Measurements from ENCODE around the gene CLMN. TPM values are rescaled to one million over a fixed set of nuclear protein-coding genes. Genes with fewer than 3 reads are reported as not detected.

The CLMN gene
- total and polyA plus RNA-seq, 2 of the 4 experiments (the other 2 are of a cell fraction): 0.10 to 0.18 TPM

GRCh38 chr14:95163666-95164065 lies 156.0 kb downstream of the CLMN start:
- Histone ChIP-seq H3K4me2 (ENCODE audit: low read depth, low read length) (no peak overlapping the region), H3K4me1 (ENCODE audit: control insufficient read depth, insufficient read depth, low read length) (no peaks in the 10 kb centered on the region), H3K18ac (ENCODE audit: low read depth, low read length) (no peak overlapping the region), H2BK20ac (ENCODE audit: low read depth, low read length) (no peak overlapping the region), H3K79me1 (ENCODE audit: low read depth in 1 of 2, low read length in 2 of 2) (no peaks in the 10 kb centered on the region), H2AK9ac (replicated peaks; ENCODE audit: low read depth, low read length, poor library complexity) (no peak overlapping the region), H3K36me3 (ENCODE audit: control insufficient read depth, insufficient read depth, low read length) (no peaks in the 10 kb centered on the region), H3K27ac (ENCODE audit: insufficient read depth, low read length) (no peak overlapping the region), H2BK120ac (ENCODE audit: low read depth, low read length) (no peak overlapping the region), H3K14ac (replicated peaks; ENCODE audit: low read depth, low read length) (no peak overlapping the region), H2BK15ac (ENCODE audit: low read depth, low read length) (no peak overlapping the region), H3K4me3 (ENCODE audit: insufficient read depth, low read depth, low read length) (no peak overlapping the region), H3K9me3 (ENCODE audit: control insufficient read depth, insufficient read depth, low read length) (no peaks in the 10 kb centered on the region), H3K4ac (ENCODE audit: low read depth, low read length) (no peak overlapping the region), H4K5ac (ENCODE audit: low read depth, low read length) (no peak overlapping the region), H3K9ac (ENCODE audit: low read depth, low read length) (no peak overlapping the region), H2AFZ (replicated peaks; ENCODE audit: low read length, poor library complexity) (no peak overlapping the region), H2BK5ac (ENCODE audit: low read depth, low read length, poor library complexity, severe bottlenecking) (no peak overlapping the region), H4K20me1 (ENCODE audit: insufficient read depth, low read length) (no peaks in the 10 kb centered on the region), H2AK5ac (ENCODE audit: low read depth, low read length) (no peak overlapping the region), H3K23ac (ENCODE audit: low read depth, low read length) (no peak overlapping the region), H3K27me3 (ENCODE audit: control insufficient read depth, insufficient read depth, low read length) (no peaks in the 10 kb centered on the region), H4K91ac (ENCODE audit: insufficient read depth, low read depth, low read length) (no peak overlapping the region), H4K8ac (ENCODE audit: low read depth in 2 of 2, low read length in 2 of 2) (no peak overlapping the region), H3K56ac (ENCODE audit: extremely low read depth, insufficient read depth, low read length) (no peak overlapping the region), H3K9me1 (ENCODE audit: insufficient read depth, low read length) (no peaks in the 10 kb centered on the region)
- 83% methylated on average over 1 of the region's 3 CpGs; no CpG with 5 or more reads in 1 of the 2 experiments for WGBS, 2 experiments (ENCODE audit: extremely low coverage in 2 of 2, insufficient read length in 1 of 2)
- intact Hi-C loops (cut with micrococcal nuclease) (no loop called here), in situ Hi-C loops (cut with MboI; ENCODE audit: low sequenced_read_pairs) (no loop called here), dilution Hi-C loops (cut with HindIII; ENCODE audit: low sequenced_read_pairs, unreplicated experiment) (no loop called here)
- BruUV-seq (replicated peaks): no TSS peak
- no peak for DNase-seq
- ChIA-PET POLR2A (ENCODE audit: unreplicated experiment) (no interaction called here), CTCF (no interaction called here)
- ATAC-seq (ENCODE audit: low read depth): no peak
- TF ChIP-seq, protein P1, sequence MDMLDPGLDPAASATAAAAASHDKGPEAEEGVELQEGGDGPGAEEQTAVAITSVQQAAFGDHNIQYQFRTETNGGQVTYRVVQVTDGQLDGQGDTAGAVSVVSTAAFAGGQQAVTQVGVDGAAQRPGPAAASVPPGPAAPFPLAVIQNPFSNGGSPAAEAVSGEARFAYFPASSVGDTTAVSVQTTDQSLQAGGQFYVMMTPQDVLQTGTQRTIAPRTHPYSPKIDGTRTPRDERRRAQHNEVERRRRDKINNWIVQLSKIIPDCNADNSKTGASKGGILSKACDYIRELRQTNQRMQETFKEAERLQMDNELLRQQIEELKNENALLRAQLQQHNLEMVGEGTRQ (IDR thresholded peaks at IDR 0.05; ENCODE audit: low read depth, low read length): no peak
- no peak for TF ChIP-seq POLR2A (IDR thresholded peaks at IDR 0.05; ENCODE audit: low read depth, low read length)

Data from IMR-90 (cell line).